ENCODE measurements around the gene NKG7. TPM values are rescaled to one million over a fixed set of nuclear protein-coding genes. Genes with fewer than 3 reads are reported as not detected.

The NKG7 gene
- total and polyA plus RNA-seq, 2 experiments from 2014 or later: 0.57 TPM; not detected in 1

DNA sequence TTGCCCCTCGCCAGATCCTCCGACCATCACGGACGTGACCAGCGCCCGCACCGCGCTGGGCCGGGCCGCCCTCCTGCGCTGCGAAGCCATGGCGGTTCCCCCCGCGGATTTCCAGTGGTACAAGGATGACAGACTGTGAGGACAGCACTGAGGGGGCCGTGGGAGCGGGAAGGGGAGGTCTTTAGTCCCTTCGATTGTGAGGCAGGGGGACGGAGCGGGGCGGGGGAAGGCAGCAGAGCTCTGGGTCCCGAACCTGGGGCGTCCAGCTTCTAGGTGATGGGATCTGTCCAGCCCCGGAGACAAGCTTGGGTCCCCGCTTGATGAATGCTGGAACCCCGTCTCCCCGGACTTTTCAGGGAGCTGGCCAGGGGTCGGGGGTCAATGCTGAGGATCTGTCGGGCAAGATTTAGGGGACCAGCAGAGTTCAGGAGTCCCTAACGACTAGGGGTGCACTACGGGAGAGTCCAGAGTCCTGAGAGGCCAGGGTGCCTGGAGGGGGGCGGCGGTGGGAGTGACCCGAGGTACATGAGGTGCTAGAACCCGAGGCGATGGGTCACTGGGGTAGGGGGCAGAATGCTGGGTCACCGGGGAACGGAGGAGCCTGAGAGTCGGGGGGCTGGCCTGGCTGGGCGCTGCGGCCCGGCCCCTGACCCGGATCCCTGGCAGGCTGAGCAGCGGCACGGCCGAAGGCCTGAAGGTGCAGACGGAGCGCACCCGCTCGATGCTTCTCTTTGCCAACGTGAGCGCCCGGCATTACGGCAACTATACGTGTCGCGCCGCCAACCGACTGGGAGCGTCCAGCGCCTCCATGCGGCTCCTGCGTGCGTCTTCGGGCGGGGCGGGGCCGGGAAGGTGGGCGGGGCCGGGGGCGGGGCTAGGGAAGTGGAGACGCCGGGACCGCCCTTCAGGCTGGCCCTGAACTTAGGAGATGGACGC, 45.1 kb downstream of the NKG7 start:
- no peaks in the 10 kb centered on the region for H3K4me1 ChIP-seq (ENCODE audit: low read depth)
- H3K27ac ChIP-seq: no peak overlapping the region
- TF ChIP-seq, protein P1, sequence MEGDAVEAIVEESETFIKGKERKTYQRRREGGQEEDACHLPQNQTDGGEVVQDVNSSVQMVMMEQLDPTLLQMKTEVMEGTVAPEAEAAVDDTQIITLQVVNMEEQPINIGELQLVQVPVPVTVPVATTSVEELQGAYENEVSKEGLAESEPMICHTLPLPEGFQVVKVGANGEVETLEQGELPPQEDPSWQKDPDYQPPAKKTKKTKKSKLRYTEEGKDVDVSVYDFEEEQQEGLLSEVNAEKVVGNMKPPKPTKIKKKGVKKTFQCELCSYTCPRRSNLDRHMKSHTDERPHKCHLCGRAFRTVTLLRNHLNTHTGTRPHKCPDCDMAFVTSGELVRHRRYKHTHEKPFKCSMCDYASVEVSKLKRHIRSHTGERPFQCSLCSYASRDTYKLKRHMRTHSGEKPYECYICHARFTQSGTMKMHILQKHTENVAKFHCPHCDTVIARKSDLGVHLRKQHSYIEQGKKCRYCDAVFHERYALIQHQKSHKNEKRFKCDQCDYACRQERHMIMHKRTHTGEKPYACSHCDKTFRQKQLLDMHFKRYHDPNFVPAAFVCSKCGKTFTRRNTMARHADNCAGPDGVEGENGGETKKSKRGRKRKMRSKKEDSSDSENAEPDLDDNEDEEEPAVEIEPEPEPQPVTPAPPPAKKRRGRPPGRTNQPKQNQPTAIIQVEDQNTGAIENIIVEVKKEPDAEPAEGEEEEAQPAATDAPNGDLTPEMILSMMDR (IDR thresholded peaks at IDR 0.05; ENCODE audit: low read depth, low read length): peak; percentile 25
- H3K9me3 ChIP-seq (ENCODE audit: low read depth): no peaks in the 10 kb centered on the region
- no peak overlapping the region for H3K4me3 ChIP-seq
- no peaks in the 10 kb centered on the region for H3K36me3 ChIP-seq
- DNase-seq (ENCODE audit: low read depth in 1 of 2, low spot score in 1 of 2): peak; percentile 24 to 74
- no peaks in the 10 kb centered on the region for H3K27me3 ChIP-seq

DNA sequence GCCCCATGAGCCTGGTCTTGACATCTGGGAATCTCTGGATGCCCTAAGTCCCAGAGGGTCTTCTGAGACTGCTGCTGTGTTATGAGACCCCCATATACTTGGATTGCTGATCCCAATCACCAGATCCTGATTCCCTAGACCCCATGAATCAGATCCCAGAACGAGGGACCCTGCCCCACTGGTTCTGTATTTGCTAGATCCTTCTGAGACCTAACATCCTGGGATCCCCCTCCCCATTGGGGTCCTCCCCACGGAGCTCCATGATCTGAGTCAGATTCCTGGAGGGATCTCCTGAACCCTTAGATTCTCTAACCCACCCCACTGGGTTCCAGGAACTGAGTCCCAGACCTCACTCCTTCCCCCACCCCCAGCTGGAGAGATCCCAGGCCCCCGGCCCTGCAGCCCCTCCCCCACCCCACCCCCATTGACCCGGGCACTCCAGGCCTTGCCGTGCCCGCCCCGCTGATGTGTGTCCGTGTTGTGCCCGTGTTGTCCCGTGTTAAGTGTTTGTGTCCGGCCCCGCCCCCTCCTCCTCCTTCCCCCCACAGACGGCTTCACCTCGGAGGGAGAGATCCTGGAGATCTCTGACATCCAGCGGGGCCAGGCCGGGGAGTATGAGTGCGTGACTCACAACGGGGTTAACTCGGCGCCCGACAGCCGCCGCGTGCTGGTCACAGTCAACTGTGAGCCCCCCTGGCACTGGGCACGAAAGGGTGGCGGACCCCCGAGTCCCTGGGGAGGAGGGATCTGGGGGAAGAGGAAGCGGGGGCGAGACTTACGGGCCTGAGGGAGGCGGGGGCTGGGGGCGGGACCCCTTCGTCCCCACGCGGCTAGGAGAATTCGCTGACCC, 46.0 kb downstream of the NKG7 start:
- TF ChIP-seq, protein P1 (IDR thresholded peaks at IDR 0.05; ENCODE audit: low read depth, low read length): no peak
- H3K4me3 ChIP-seq: no peak overlapping the region
- DNase-seq (ENCODE audit: low read depth in 1 of 2, low spot score in 1 of 2): no peak
- no peak overlapping the region for H3K27ac ChIP-seq
- H3K4me1 ChIP-seq (ENCODE audit: low read depth): no peaks in the 10 kb centered on the region
- H3K9me3 ChIP-seq (ENCODE audit: low read depth): no peaks in the 10 kb centered on the region
- no peaks in the 10 kb centered on the region for H3K27me3 ChIP-seq
- no peaks in the 10 kb centered on the region for H3K36me3 ChIP-seq

DNA sequence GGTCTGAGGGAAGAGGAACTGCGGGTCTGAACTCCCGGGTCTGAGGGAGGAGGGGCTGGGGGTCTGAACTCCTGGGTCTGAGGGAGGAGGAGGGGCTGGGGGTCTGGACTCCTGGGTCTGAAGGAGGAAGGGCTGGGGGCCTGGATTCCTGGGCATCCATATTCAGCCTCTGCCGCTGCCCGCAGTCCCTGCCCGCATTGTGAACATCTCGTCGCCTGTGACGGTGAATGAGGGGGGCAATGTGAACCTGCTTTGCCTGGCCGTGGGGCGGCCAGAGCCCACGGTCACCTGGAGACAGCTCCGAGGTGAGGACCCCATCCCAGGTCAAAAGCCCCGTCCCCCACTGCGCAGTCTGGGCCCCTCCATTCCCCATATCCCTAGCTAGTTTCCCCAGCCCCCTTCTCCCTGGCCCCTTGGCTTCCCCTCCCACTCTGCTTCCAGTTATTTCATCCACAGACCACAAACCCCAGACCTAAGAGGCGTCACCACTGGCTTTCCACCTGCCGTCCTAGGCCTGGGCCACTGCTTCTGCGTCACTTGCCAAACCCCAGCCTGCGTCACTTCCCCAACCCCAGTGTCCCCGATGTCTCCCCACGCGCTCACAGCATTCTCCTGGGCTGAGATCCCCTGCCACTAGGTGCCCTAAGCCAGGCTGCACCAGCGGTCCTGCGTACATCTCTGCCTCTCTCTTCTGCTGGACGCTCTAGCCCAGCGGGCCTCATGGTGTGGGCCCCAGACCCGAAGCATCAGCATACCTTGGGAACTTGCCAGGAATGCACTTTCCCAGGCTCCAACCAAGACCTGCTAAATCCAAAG, 47.1 kb downstream of the NKG7 start:
- Histone ChIP-seq H3K36me3 (no peaks in the 10 kb centered on the region), H3K4me3 (no peak overlapping the region), H3K27ac (no peak overlapping the region), H3K9me3 (ENCODE audit: low read depth) (no peaks in the 10 kb centered on the region), H3K27me3 (no peaks in the 10 kb centered on the region), H3K4me1 (ENCODE audit: low read depth) (no peaks in the 10 kb centered on the region)
- TF ChIP-seq, protein P1 (IDR thresholded peaks at IDR 0.05; ENCODE audit: low read depth, low read length): no peak
- DNase-seq (ENCODE audit: low read depth in 1 of 2, low spot score in 1 of 2): no peak

DNA sequence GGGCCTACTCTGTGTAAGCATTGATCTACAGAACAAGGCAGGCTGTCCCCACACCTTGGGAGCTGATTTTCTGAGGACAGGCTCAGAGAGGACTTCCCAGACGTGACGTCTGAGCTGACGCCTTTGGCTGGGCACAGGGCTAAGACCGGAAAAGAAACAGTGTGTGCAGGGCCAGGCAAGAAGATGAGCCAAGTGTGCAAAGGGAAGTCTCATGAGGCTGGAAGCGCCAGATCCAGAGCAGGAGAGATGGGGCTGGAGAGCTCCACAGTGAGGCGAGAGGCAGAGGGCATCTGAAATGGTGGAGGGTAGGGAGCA, 48.3 kb downstream of the NKG7 start:
- DNase-seq (ENCODE audit: low read depth in 1 of 2, low spot score in 1 of 2): peak in 1 of 2 donors; percentile 19
- Histone ChIP-seq H3K9me3 (ENCODE audit: low read depth) (no peaks in the 10 kb centered on the region), H3K27ac (no peak overlapping the region), H3K4me3 (no peak overlapping the region), H3K27me3 (no peaks in the 10 kb centered on the region), H3K4me1 (ENCODE audit: low read depth) (no peaks in the 10 kb centered on the region), H3K36me3 (no peaks in the 10 kb centered on the region)
- TF ChIP-seq, protein P1 (IDR thresholded peaks at IDR 0.05; ENCODE audit: low read depth, low read length): no peak

DNA sequence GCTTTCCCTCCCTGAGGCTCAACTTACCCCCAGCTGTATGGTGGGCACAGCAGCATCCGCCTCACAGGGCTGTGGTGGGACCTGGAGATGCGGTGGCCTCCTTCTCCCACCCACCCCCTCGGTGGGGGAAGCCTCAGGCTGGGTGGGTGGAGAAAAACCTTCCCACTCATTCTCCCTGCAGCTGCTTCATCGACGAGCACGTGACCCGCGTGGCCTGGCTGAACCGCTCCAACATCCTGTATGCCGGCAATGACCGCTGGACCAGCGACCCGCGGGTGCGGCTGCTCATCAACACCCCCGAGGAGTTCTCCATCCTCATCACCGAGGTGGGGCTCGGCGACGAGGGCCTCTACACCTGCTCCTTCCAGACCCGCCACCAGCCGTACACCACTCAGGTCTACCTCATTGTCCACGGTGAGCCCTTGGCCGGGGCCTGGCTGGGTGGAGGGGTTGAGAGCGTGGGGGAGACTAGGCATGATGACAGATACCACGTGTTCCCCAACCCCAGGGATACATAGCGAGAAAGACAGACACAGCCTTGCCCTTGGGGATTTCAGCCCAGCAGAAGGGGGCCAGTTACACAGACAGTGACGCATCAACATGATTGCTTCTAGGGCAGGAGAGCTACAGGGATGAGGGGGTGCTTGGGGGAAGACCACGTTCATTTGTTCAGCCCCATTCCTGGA, 48.8 kb downstream of the NKG7 start:
- no peaks in the 10 kb centered on the region for H3K27me3 ChIP-seq
- no peaks in the 10 kb centered on the region for H3K9me3 ChIP-seq (ENCODE audit: low read depth)
- no peak for DNase-seq (ENCODE audit: low read depth in 1 of 2, low spot score in 1 of 2)
- no peaks in the 10 kb centered on the region for H3K4me1 ChIP-seq (ENCODE audit: low read depth)
- no peaks in the 10 kb centered on the region for H3K36me3 ChIP-seq
- TF ChIP-seq, protein P1 (IDR thresholded peaks at IDR 0.05; ENCODE audit: low read depth, low read length): no peak
- no peak overlapping the region for H3K27ac ChIP-seq
- H3K4me3 ChIP-seq: no peak overlapping the region
